PC-3 (cell line): ENCODE data around the gene PLA2G2F. TPM values are rescaled to one million over a fixed set of nuclear protein-coding genes. Genes with fewer than 3 reads are reported as not detected.

Experiments
- ATAC-seq: fragments of 200-7000 bp; cut with Tn5 transposase; 2 replicates; pipeline ENCODE4 v1.9.1; 2020; ENCODE audit warnings: mild to moderate bottlenecking, moderate library complexity
- BruUV-seq: library from RNA; stranded (reverse); fragments of 400-500 nt; replicated peaks from 2 replicates; lab custom pipeline; 2021; lab: Mats Ljungman, UMichigan
- CTCF ChIA-PET: fragments of 300-600 bp; sonication (Branson Sonifier 250); formaldehyde crosslinking; loops from one replicate; lab custom pipeline; 2022; ENCODE audit warnings: antibody characterized with exemption; lab: Charles Lee
- POLR2A ChIA-PET: fragments of 300-600 bp; sonication (Branson Sonifier 250); formaldehyde crosslinking; loops from one replicate; lab custom pipeline; 2022; ENCODE audit warnings: antibody characterized with exemption; ENCODE audit not compliant: unreplicated experiment; lab: Charles Lee
- DNase-seq: peaks from one replicate; pipeline ENCODE4 v3.0.0-alpha.2; 2015
- H2AFZ ChIP-seq: fragments of 300-600 bp; sonication (generic); 2 replicates; pipeline ENCODE4 v1.6.0; 2016; ENCODE audit warnings: antibody characterized with exemption, low read length
- H3F3A ChIP-seq: fragments of 300-600 bp; sonication (generic); one replicate; pipeline ENCODE4 v1.6.0; 2017; ENCODE audit warnings: antibody characterized with exemption, low read length, control low read depth, mild to moderate bottlenecking; ENCODE audit not compliant: unreplicated experiment
- H3K27ac ChIP-seq: fragments of 300-600 bp; sonication (generic); 2 replicates; pipeline ENCODE4 v1.5.1; 2016; ENCODE audit warnings: mild to moderate bottlenecking, low read length
- H3K27me3 ChIP-seq: fragments of 300-600 bp; sonication (generic); 2 replicates; pipeline ENCODE4 v1.6.1; 2016; ENCODE audit warnings: low read length, mixed read lengths
- H3K36me3 ChIP-seq: fragments of 300-600 bp; sonication (generic); 2 replicates; pipeline ENCODE4 v1.6.1; 2016; ENCODE audit warnings: low read depth, mixed run types, low read length, mixed read lengths
- H3K4me1 ChIP-seq: fragments of 300-600 bp; sonication (generic); 2 replicates; pipeline ENCODE4 v1.5.1; 2016; ENCODE audit warnings: low read length; ENCODE audit not compliant: insufficient read depth
- H3K4me2 ChIP-seq: fragments of 300-600 bp; sonication (generic); 2 replicates; pipeline ENCODE4 v1.6.0; 2016; ENCODE audit warnings: low read length
- H3K4me3 ChIP-seq: fragments of 300-600 bp; sonication (generic); 2 replicates; pipeline ENCODE4 v1.5.1; 2016; ENCODE audit warnings: mild to moderate bottlenecking, low read length, mixed read lengths
- H3K79me2 ChIP-seq: fragments of 300-600 bp; sonication (generic); 2 replicates; pipeline ENCODE4 v1.6.1; 2017; ENCODE audit warnings: low read length, mixed read lengths
- H3K9ac ChIP-seq: fragments of 300-600 bp; sonication (generic); 2 replicates; pipeline ENCODE4 v1.6.0; 2016; ENCODE audit warnings: mild to moderate bottlenecking, low read length
- H3K9me2 ChIP-seq: fragments of 300-600 bp; sonication (generic); replicated peaks from 2 replicates; pipeline ENCODE4 v1.6.1; 2016; ENCODE audit warnings: mixed run types, low read length, mixed read lengths
- H3K9me3 ChIP-seq: fragments of 300-600 bp; sonication (generic); 2 replicates; pipeline ENCODE4 v1.6.1; 2016; ENCODE audit warnings: low read length, mixed read lengths
- H4K20me1 ChIP-seq: fragments of 300-600 bp; sonication (generic); 2 replicates; pipeline ENCODE4 v1.6.1; 2016; ENCODE audit warnings: low read length, mixed read lengths
- CTCF ChIP-seq: fragments of 300-600 bp; sonication (generic); conservative IDR thresholded peaks from 2 replicates; pipeline ENCODE4 v1.5.1; 2017; ENCODE audit warnings: antibody characterized with exemption, low read depth, mild to moderate bottlenecking, low read length
- EZH2 ChIP-seq: fragments of 300-600 bp; sonication (generic); IDR thresholded peaks from one replicate; pipeline ENCODE4 v1.6.1; 2017; ENCODE audit warnings: antibody characterized with exemption, mild to moderate bottlenecking, low read length; ENCODE audit not compliant: unreplicated experiment
- EZH2phosphoT487 ChIP-seq: fragments of 300-600 bp; sonication (generic); IDR thresholded peaks from 2 replicates; pipeline ENCODE4 v1.6.1; 2018; ENCODE audit warnings: mild to moderate bottlenecking, antibody characterized with exemption, low read length, borderline replicate concordance
- intact Hi-C: fragments of 100-400 bp; cut with micrococcal nuclease; formaldehyde crosslinking; loops from 2 replicates; pipeline ENCODE4 v1.9.0; 2023
- total RNA-seq: library from RNA; depleted of rRNA; stranded (reverse); fragments of >200 nt; gene quantifications from 2 replicates; pipeline ENCODE4 v1.2.3, GENCODE V29; 2014

The PLA2G2F gene
- total RNA-seq, 1 experiment from 2014 or later: 0.18 TPM

- no peaks in the 10 kb centered on the region for H3K27me3 ChIP-seq
- ATAC-seq (peak; percentile 79), DNase-seq (peak; percentile 77)
- no peaks in the 10 kb centered on the region for H3K9me2 ChIP-seq
- no TSS peak for BruUV-seq
- TF ChIP-seq EZH2: no peak
- TF ChIP-seq EZH2phosphoT487: no peak
- peak; percentile 86 for TF ChIP-seq CTCF
- intact Hi-C loops: loop anchor here (1.0 to 5.0 kb wide), 5 partner anchors 52 to 392 kb away; partner anchors contain the start of gene PLA2G2A
- H3K79me2 ChIP-seq: no peaks in the 10 kb centered on the region
- CTCF ChIA-PET: no interaction called here
- no peak overlapping the region for H3K27ac ChIP-seq
- peaks cover 24% of the 10 kb centered on the region for H3K4me1 ChIP-seq
- H3F3A ChIP-seq: peaks cover 4% of the 10 kb centered on the region
- H3K9me3 ChIP-seq: no peaks in the 10 kb centered on the region
- no peaks in the 10 kb centered on the region for H4K20me1 ChIP-seq
- H2AFZ ChIP-seq: no peak overlapping the region
- H3K4me3 ChIP-seq: no peak overlapping the region
- POLR2A ChIA-PET: no interaction called here
- no peak overlapping the region for H3K9ac ChIP-seq
- no peak overlapping the region for H3K4me2 ChIP-seq
- H3K36me3 ChIP-seq: no peaks in the 10 kb centered on the region
Observed at GRCh38 chr1:20100632-20101355, 38.3 kb upstream of the PLA2G2F start.

GRCh38 chr1:20102875-20103274, 36.2 kb upstream of the PLA2G2F start:
- CTCF ChIA-PET: no interaction called here
- DNase-seq: peak; percentile 90

More at GRCh38 chr1:20102875-20103274, 36.2 kb upstream of the PLA2G2F start:
- ATAC-seq: peak; percentile 60
- BruUV-seq: no TSS peak
- H3F3A ChIP-seq: peaks cover 4% of the 10 kb centered on the region
- no peak overlapping the region for H2AFZ ChIP-seq
- TF ChIP-seq EZH2: no peak
- TF ChIP-seq CTCF: no peak
- TF ChIP-seq EZH2phosphoT487: no peak
- H3K27me3 ChIP-seq: no peaks in the 10 kb centered on the region
- H3K9ac ChIP-seq: no peak overlapping the region
- H3K4me2 ChIP-seq: no peak overlapping the region
- H3K36me3 ChIP-seq: no peaks in the 10 kb centered on the region
- H3K9me2 ChIP-seq: no peaks in the 10 kb centered on the region
- peaks cover 31% of the 10 kb centered on the region for H3K4me1 ChIP-seq
- intact Hi-C loops: loop anchor here (1.0 to 5.0 kb wide), 4 partner anchors 109 to 389 kb away; partner anchors contain the start of gene PLA2G2A
- peak overlapping the region; percentile 28; the same call in 1 of the 2 replicates for H3K27ac ChIP-seq
- no peaks in the 10 kb centered on the region for H3K9me3 ChIP-seq
- POLR2A ChIA-PET: no interaction called here
- no peaks in the 10 kb centered on the region for H4K20me1 ChIP-seq
- no peaks in the 10 kb centered on the region for H3K79me2 ChIP-seq
- H3K4me3 ChIP-seq: no peak overlapping the region
